WTC11 (cell line): ENCODE data around the gene ERMAP. TPM values are rescaled to one million over a fixed set of nuclear protein-coding genes. Genes with fewer than 3 reads are reported as not detected.

ENCODE experiments used
- ATAC-seq: fragments of 200-7000 bp; cut with Tn5 transposase; 2 replicates; pipeline ENCODE4 v1.10.0; 2021; ENCODE audit warnings: mild to moderate bottlenecking, moderate library complexity
- CTCF ChIA-PET: fragments of 300-600 bp; sonication (Branson Sonifier 250); formaldehyde crosslinking; loops from one replicate; lab custom pipeline; 2021; ENCODE audit warnings: antibody characterized with exemption; lab: Charles Lee
- POLR2A ChIA-PET: fragments of 350-600 bp; sonication (Branson Sonifier 250); formaldehyde crosslinking; loops from one replicate; lab custom pipeline; 2021; ENCODE audit warnings: antibody characterized with exemption; lab: Charles Lee
- DNase-seq: peaks from one replicate; pipeline ENCODE4 v3.0.0; 2021; ENCODE audit warnings: low spot score
- H3K27ac Mint-ChIP-seq: 2 replicates; pipeline ENCODE4 v1.8.0; 2021; ENCODE audit warnings: mixed read lengths
- H3K27me3 Mint-ChIP-seq: 2 replicates; pipeline ENCODE4 v1.8.0; 2021; ENCODE audit warnings: low read depth, mild to moderate bottlenecking, moderate library complexity, mixed read lengths
- H3K36me3 Mint-ChIP-seq: 2 replicates; pipeline ENCODE4 v1.8.0; 2021; ENCODE audit warnings: mixed read lengths
- H3K4me1 Mint-ChIP-seq: 2 replicates; pipeline ENCODE4 v1.8.0; 2022; ENCODE audit warnings: mixed read lengths
- H3K4me3 Mint-ChIP-seq: 2 replicates; pipeline ENCODE4 v1.8.0; 2021; ENCODE audit warnings: mild to moderate bottlenecking, moderate library complexity, mixed read lengths
- H3K9me3 Mint-ChIP-seq: 2 replicates; pipeline ENCODE4 v1.8.0; 2021; ENCODE audit warnings: mixed read lengths
- CREB1 ChIP-seq: sonication (generic); formaldehyde crosslinking; IDR thresholded peaks from 2 replicates; pipeline ENCODE4 v1.8.0; 2023; ENCODE audit warnings: mild to moderate bottlenecking, missing genetic modification reagents
- CREM ChIP-seq: sonication (generic); formaldehyde crosslinking; IDR thresholded peaks from 2 replicates; pipeline ENCODE4 v1.8.1; 2022; ENCODE audit warnings: mild to moderate bottlenecking, missing genetic modification reagents, moderate library complexity
- E2F5 ChIP-seq: sonication (generic); formaldehyde crosslinking; IDR thresholded peaks from 2 replicates; pipeline ENCODE4 v1.8.1; 2022; ENCODE audit warnings: mild to moderate bottlenecking, moderate library complexity, missing genetic modification reagents
- ETV6 ChIP-seq: sonication (generic); formaldehyde crosslinking; IDR thresholded peaks from 2 replicates; pipeline ENCODE4 v1.8.1; 2022; ENCODE audit warnings: mild to moderate bottlenecking, missing genetic modification reagents
- FOXJ3 ChIP-seq: sonication (generic); formaldehyde crosslinking; IDR thresholded peaks from 2 replicates; pipeline ENCODE4 v1.9.0; 2021; ENCODE audit warnings: missing genetic modification reagents, mild to moderate bottlenecking, borderline replicate concordance
- FOXK1 ChIP-seq: sonication (generic); formaldehyde crosslinking; IDR thresholded peaks from 2 replicates; pipeline ENCODE4 v1.8.0; 2022; ENCODE audit warnings: mild to moderate bottlenecking, moderate library complexity, missing genetic modification reagents
- JAZF1 ChIP-seq: fragments of 250-450 bp; sonication (Bioruptor Pico); IDR thresholded peaks from 2 replicates; pipeline ENCODE4 v1.9.0; 2021; ENCODE audit warnings: moderate library complexity, mild to moderate bottlenecking, inconsistent platforms
- JUN ChIP-seq: sonication (generic); formaldehyde crosslinking; IDR thresholded peaks from 2 replicates; pipeline ENCODE4 v1.8.0; 2023; ENCODE audit warnings: mild to moderate bottlenecking, missing genetic modification reagents
- NFE2L1 ChIP-seq: sonication (generic); formaldehyde crosslinking; IDR thresholded peaks from 2 replicates; pipeline ENCODE4 v1.8.1; 2023; ENCODE audit warnings: missing genetic modification reagents
- NFYB ChIP-seq: sonication (generic); formaldehyde crosslinking; conservative IDR thresholded peaks from 2 replicates; pipeline ENCODE4 v1.8.0; 2022; ENCODE audit warnings: low read depth, missing genetic modification reagents
- PREB ChIP-seq: sonication (generic); formaldehyde crosslinking; IDR thresholded peaks from 2 replicates; pipeline ENCODE4 v1.8.1; 2022; ENCODE audit warnings: mild to moderate bottlenecking, missing genetic modification reagents, moderate library complexity, borderline replicate concordance
- SMAD3 ChIP-seq: sonication (generic); formaldehyde crosslinking; IDR thresholded peaks from 2 replicates; pipeline ENCODE4 v1.8.0; 2022; ENCODE audit warnings: missing genetic modification reagents, mild to moderate bottlenecking, borderline replicate concordance
- SOX15 ChIP-seq: fragments of 250-450 bp; sonication (Bioruptor Pico); IDR thresholded peaks from 2 replicates; pipeline ENCODE4 v1.9.0; 2021; ENCODE audit warnings: mild to moderate bottlenecking
- ZBTB43 ChIP-seq: sonication (generic); formaldehyde crosslinking; IDR thresholded peaks from 2 replicates; pipeline ENCODE4 v1.8.1; 2023; ENCODE audit warnings: mild to moderate bottlenecking, missing genetic modification reagents
- ZNF121 ChIP-seq: sonication (generic); formaldehyde crosslinking; IDR thresholded peaks from 2 replicates; pipeline ENCODE4 v1.8.0; 2023; ENCODE audit warnings: missing genetic modification reagents
- ZNF416 ChIP-seq: fragments of 250-450 bp; sonication (Bioruptor Pico); IDR thresholded peaks from 2 replicates; pipeline ENCODE4 v1.9.0; 2021; ENCODE audit warnings: mild to moderate bottlenecking, inconsistent platforms
- ZNF423 ChIP-seq: fragments of 250-450 bp; sonication (Bioruptor Pico); IDR thresholded peaks from 2 replicates; pipeline ENCODE4 v2.1.2; 2022; ENCODE audit warnings: mild to moderate bottlenecking, moderate library complexity
- ZNF532 ChIP-seq: fragments of 250-450 bp; sonication (Bioruptor Pico); IDR thresholded peaks from 2 replicates; pipeline ENCODE4 v1.9.0; 2021; ENCODE audit warnings: mild to moderate bottlenecking, borderline replicate concordance
- total RNA-seq: library from RNA; stranded (reverse); gene quantifications from 3 replicates; pipeline ENCODE4 v1.2.3, GENCODE V29; 2021
- TF ChIP-seq, protein P1 (sequence below): sonication (generic); formaldehyde crosslinking; IDR thresholded peaks from 2 replicates; pipeline ENCODE4 v1.8.1; 2023; ENCODE audit warnings: mild to moderate bottlenecking, moderate library complexity, missing genetic modification reagents
- TF ChIP-seq, protein P2 (sequence below): sonication (generic); formaldehyde crosslinking; IDR thresholded peaks from 2 replicates; pipeline ENCODE4 v1.8.1; 2022; ENCODE audit warnings: low read depth, missing genetic modification reagents, borderline replicate concordance
- TF ChIP-seq, protein P3 (sequence below): sonication (generic); formaldehyde crosslinking; conservative IDR thresholded peaks from 2 replicates; pipeline ENCODE4 v1.8.1; 2022; ENCODE audit warnings: mild to moderate bottlenecking, missing genetic modification reagents
- TF ChIP-seq, protein P4 (sequence below): fragments of 250-450 bp; sonication (Bioruptor Pico); IDR thresholded peaks from 2 replicates; pipeline ENCODE4 v1.9.0; 2021; ENCODE audit warnings: mild to moderate bottlenecking

Gene ERMAP
- total RNA-seq, 1 experiment from 2014 or later: 2.6 TPM

- Mint-ChIP-seq H3K36me3 (peaks cover 35% of the 10 kb centered on the region), H3K4me1 (peaks cover 24% of the 10 kb centered on the region), H3K4me3 (peak overlapping the region; percentile 95), H3K27me3 (no peaks in the 10 kb centered on the region; the same call in 1 of the 2 replicates), H3K9me3 (no peaks in the 10 kb centered on the region; the same call in 1 of the 2 replicates), H3K27ac (peak overlapping the region; percentile 19)
- no peak for DNase-seq
- ChIA-PET POLR2A (interaction anchor here (0.6 to 1.3 kb wide), 5 partner anchors 26 to 953 kb away, joined by 3 to 7 read pairs (median 3); no protein-coding TSS in a partner anchor), CTCF (interaction anchor here (0.6 to 3.3 kb wide), 15 partner anchors 9 to 1088 kb away, joined by 3 to 21 read pairs (median 5); partner anchors contain the start of genes ERMAP and SVBP)
- ATAC-seq: no peak
- TF ChIP-seq JUN (CRISPR knock-in tag) (no peak), ZNF121 (CRISPR knock-in tag) (no peak), ZNF532 (CRISPR knock-in tag) (no peak), FOXK1 (CRISPR knock-in tag) (no peak), SOX15 (CRISPR knock-in tag) (no peak), CREB1 (no peak), ZNF423 (no peak), NFE2L1 (CRISPR knock-in tag) (no peak)
- TF ChIP-seq, protein P1, sequence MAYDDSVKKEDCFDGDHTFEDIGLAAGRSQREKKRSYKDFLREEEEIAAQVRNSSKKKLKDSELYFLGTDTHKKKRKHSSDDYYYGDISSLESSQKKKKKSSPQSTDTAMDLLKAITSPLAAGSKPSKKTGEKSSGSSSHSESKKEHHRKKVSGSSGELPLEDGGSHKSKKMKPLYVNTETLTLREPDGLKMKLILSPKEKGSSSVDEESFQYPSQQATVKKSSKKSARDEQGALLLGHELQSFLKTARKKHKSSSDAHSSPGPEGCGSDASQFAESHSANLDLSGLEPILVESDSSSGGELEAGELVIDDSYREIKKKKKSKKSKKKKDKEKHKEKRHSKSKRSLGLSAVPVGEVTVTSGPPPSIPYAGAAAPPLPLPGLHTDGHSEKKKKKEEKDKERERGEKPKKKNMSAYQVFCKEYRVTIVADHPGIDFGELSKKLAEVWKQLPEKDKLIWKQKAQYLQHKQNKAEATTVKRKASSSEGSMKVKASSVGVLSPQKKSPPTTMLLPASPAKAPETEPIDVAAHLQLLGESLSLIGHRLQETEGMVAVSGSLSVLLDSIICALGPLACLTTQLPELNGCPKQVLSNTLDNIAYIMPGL: no peak
- TF ChIP-seq, protein P2, sequence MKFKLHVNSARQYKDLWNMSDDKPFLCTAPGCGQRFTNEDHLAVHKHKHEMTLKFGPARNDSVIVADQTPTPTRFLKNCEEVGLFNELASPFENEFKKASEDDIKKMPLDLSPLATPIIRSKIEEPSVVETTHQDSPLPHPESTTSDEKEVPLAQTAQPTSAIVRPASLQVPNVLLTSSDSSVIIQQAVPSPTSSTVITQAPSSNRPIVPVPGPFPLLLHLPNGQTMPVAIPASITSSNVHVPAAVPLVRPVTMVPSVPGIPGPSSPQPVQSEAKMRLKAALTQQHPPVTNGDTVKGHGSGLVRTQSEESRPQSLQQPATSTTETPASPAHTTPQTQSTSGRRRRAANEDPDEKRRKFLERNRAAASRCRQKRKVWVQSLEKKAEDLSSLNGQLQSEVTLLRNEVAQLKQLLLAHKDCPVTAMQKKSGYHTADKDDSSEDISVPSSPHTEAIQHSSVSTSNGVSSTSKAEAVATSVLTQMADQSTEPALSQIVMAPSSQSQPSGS (CRISPR knock-in tag): no peak
- TF ChIP-seq, protein P3, sequence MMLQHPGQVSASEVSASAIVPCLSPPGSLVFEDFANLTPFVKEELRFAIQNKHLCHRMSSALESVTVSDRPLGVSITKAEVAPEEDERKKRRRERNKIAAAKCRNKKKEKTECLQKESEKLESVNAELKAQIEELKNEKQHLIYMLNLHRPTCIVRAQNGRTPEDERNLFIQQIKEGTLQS (CRISPR knock-in tag): no peak
Measured at GRCh38 chr1:42847111-42847595, 30.2 kb downstream of the ERMAP start.

DNA sequence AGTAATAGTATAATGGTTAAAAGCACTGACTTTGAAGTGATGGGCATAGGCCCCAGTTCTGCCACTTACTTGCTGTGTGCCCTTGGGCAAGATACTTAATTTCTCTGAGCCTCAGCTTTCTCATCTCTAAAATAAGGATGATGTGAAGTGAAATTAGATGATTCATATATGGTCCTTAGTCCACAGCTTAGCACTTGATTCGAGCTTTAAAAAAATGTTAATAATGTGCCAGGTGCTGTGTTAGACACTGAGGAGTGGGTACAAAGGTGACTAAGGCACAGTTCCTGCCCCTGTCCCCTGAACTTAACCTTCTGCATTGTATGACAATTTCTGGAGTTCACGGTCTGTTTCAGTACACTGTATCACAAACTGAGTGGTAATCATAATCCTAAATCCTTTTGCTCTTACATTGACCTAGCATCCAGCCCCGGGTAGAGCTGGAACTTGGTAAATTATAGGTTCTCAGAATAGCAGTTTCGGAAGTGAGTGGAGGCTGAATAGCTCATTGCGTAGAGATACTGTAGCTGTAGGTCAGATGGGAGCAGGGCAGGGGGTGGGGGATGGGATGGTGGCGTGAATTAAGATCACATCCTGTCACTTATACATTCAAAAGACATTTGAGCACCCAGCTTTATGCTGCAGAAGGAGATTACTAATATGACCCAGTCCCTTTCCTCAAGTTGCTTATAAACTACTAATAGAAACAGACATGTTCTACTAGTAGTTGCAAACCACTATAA lies 31.0 kb downstream of the ERMAP start:
- Mint-ChIP-seq H3K27me3 (no peaks in the 10 kb centered on the region; the same call in 1 of the 2 replicates), H3K27ac (peak overlapping the region; percentile 43), H3K4me1 (peaks cover 24% of the 10 kb centered on the region), H3K36me3 (peaks cover 35% of the 10 kb centered on the region), H3K9me3 (no peaks in the 10 kb centered on the region; the same call in 1 of the 2 replicates), H3K4me3 (peak overlapping the region; percentile 95)
- ATAC-seq: no peak
- no peak for DNase-seq
- ChIA-PET CTCF (interaction anchor here (1.3 to 3.3 kb wide), 4 partner anchors 17 to 226 kb away, joined by 3 to 17 read pairs (median 10); no protein-coding TSS in a partner anchor), POLR2A (no interaction called here)
- TF ChIP-seq FOXK1 (CRISPR knock-in tag): no peak
- TF ChIP-seq ETV6 (CRISPR knock-in tag): no peak
- TF ChIP-seq JAZF1 (CRISPR knock-in tag): no peak
- no peak for TF ChIP-seq E2F5
- TF ChIP-seq, protein P4, sequence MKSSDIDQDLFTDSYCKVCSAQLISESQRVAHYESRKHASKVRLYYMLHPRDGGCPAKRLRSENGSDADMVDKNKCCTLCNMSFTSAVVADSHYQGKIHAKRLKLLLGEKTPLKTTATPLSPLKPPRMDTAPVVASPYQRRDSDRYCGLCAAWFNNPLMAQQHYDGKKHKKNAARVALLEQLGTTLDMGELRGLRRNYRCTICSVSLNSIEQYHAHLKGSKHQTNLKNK: no peak
- TF ChIP-seq PREB (CRISPR knock-in tag): no peak
- no peak for TF ChIP-seq SMAD3 (CRISPR knock-in tag)
- no peak for TF ChIP-seq FOXJ3 (CRISPR knock-in tag)
- no peak for TF ChIP-seq ZBTB43
- no peak for TF ChIP-seq NFYB (CRISPR knock-in tag)
- no peak for TF ChIP-seq CREM (CRISPR knock-in tag)
- TF ChIP-seq ZNF416: no peak
